PC-9 (cell line): Measurements from ENCODE around the gene ZFY.

ENCODE experiments used
- CTCF ChIP-seq: fragments of 200-600 bp; sonication (generic); conservative IDR thresholded peaks from 2 replicates; pipeline ENCODE4 v1.6.1; 2017; ENCODE audit warnings: mixed run types, antibody characterized with exemption, mild to moderate bottlenecking, moderate library complexity
- EZH2 ChIP-seq: fragments of 200-600 bp; sonication (generic); IDR thresholded peaks from 2 replicates; pipeline ENCODE4 v1.8.0; 2017; ENCODE audit warnings: antibody characterized with exemption, low read depth

DNA sequence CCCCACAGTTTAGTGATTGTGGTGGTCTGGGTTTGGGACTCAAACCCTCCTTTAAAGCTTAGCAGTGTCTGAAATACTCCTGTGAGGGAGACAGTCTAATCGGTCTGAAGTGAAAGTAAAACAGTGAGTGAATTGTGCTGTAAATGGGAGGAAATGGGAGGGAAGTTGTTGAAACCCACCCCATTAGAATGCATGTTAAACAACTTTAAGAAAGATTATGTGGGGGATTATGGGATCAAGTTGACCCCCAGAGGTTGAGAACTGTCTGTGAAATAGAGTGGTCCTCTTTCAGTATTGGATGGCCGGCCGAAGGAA lies 68.3 kb downstream of the ZFY start:
- TF ChIP-seq CTCF (no peak), EZH2 (no peak)
